ENCODE data around the gene C16orf89. TPM values are rescaled to one million over a fixed set of nuclear protein-coding genes. Genes with fewer than 3 reads are reported as not detected.
A peak's percentile ranks its signal among the peaks of the same experiment; 100 is the strongest.

C16orf89 gene
- total RNA-seq, 2 experiments from 2014 or later = not detected

- ChIA-PET POLR2A (no interaction called here), CTCF (interaction anchor here (0.6 to 1.1 kb wide), 2 partner anchors 21 to 39 kb away, joined by 3 to 6 read pairs; no protein-coding TSS in a partner anchor)
- ATAC-seq = no peak
- intact Hi-C loops (cut with DNase I, micrococcal nuclease) = loop anchor here in 1 of 2 experiments (10.0 kb wide), 1 partner anchor 411 kb away; the partner anchor contains the start of gene MGRN1
- no peaks in the 10 kb centered on the region for H3K36me3 Mint-ChIP-seq (ENCODE audit: low read depth)
- no peak overlapping the region for H3K4me3 Mint-ChIP-seq
- peaks cover 19% of the 10 kb centered on the region for H3K4me1 Mint-ChIP-seq
- no peaks in the 10 kb centered on the region for H3K9me3 Mint-ChIP-seq (ENCODE audit: low read depth)
- DNase-seq = no peak
- H3K27me3 Mint-ChIP-seq = no peaks in the 10 kb centered on the region
- no peak overlapping the region for H3K27ac Mint-ChIP-seq
Measured at GRCh38 chr16:5035909-5036227, 29.9 kb downstream of the C16orf89 start.

DNA sequence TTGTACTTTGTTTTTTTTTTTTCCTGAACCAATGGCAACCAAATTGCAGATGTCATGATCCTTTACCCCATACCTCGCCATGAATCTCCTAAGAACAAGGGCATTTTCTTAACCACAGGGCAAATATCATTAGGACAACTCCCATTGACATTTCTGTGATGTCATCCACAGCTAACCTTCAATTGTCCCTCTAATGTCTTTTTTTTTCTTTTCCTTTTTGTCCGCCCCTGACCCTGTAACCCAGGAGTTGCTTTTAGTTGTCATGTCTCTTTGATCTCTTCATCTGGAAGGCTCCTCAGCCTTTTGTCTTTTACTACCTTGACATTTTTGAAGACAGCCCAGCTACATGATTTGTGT is 31.6 kb downstream of the C16orf89 start:
- Mint-ChIP-seq H3K9me3 (ENCODE audit: low read depth) (no peaks in the 10 kb centered on the region), H3K27ac (peak overlapping the region; percentile 80), H3K27me3 (no peaks in the 10 kb centered on the region), H3K4me1 (peaks cover 19% of the 10 kb centered on the region), H3K4me3 (peak overlapping the region; percentile 85), H3K36me3 (ENCODE audit: low read depth) (no peaks in the 10 kb centered on the region)
- DNase-seq (no peak), ATAC-seq (no peak)
- intact Hi-C loops (cut with DNase I, micrococcal nuclease) = loop anchor here (5.0 to 10.0 kb wide), 2 partner anchors 63 to 409 kb away; partner anchors contain the start of genes EEF2KMT (in 1 of the 2) and MGRN1 (in 1 of the 2)
- POLR2A ChIA-PET = no interaction called here
- CTCF ChIA-PET = interaction anchor here (0.9 to 1.2 kb wide), 4 partner anchors 51 to 231 kb away, joined by 3 read pairs; partner anchors contain the start of gene ROGDI

- ATAC-seq (peak; percentile 96), DNase-seq (peak; percentile 93)
- CTCF ChIA-PET = interaction anchor here (0.7 to 1.2 kb wide), 5 partner anchors 51 to 231 kb away, joined by 3 read pairs; partner anchors contain the start of gene ROGDI
- H3K27me3 Mint-ChIP-seq = no peaks in the 10 kb centered on the region
- H3K9me3 Mint-ChIP-seq (ENCODE audit: low read depth) = no peaks in the 10 kb centered on the region
- H3K4me3 Mint-ChIP-seq = peak within 1 kb of the TSS; percentile 85
- H3K27ac Mint-ChIP-seq = peak within 1 kb of the TSS; percentile 80
- POLR2A ChIA-PET = no interaction called here
- peaks cover 19% of the 10 kb centered on the region for H3K4me1 Mint-ChIP-seq
- H3K36me3 Mint-ChIP-seq (ENCODE audit: low read depth) = no peaks in the 10 kb centered on the region
- intact Hi-C loops (cut with DNase I, micrococcal nuclease) = loop anchor here (1.0 to 10.0 kb wide), 8 partner anchors 37 to 409 kb away; partner anchors contain the start of genes ALG1 (in 2 of the 2), ANKS3 (in 1 of the 2), DNAAF8 (in 1 of the 2) and EEF2KMT (in 1 of the 2)
Measured at GRCh38 chr16:5033256-5034166, 32.2 kb downstream of the C16orf89 start, which contains the start of gene NAGPA. Gene NAGPA, minus strand, starts transcription at chr16:5033935. Its CDS starts 21 bp downstream, at chr16:5033914.

DNA sequence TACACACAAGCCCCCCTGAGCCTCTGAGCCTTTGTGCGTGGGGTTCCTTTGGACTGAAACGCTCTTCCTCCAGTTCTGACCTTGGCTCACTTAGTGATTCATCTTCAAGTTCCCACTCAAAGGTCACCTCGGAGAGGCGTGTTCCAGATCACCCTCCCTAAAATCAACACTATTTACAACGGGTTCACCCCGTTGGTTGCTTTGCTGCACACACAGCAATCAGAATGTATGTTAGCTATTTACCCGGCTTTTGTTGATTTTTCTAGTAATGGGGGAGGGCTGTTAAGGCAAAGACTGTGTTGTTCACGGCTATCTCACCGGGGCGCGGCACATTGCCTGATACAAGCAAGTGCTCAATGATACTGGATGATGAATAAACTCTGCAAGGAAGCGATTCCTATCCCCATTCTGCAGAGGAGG is 33.0 kb downstream of the C16orf89 start:
- Mint-ChIP-seq H3K9me3 (ENCODE audit: low read depth) (no peaks in the 10 kb centered on the region), H3K36me3 (ENCODE audit: low read depth) (no peaks in the 10 kb centered on the region), H3K4me1 (peaks cover 19% of the 10 kb centered on the region), H3K4me3 (peak overlapping the region; percentile 85), H3K27me3 (no peaks in the 10 kb centered on the region), H3K27ac (peak overlapping the region; percentile 42)
- POLR2A ChIA-PET = no interaction called here
- no peak for ATAC-seq
- CTCF ChIA-PET = no interaction called here
- intact Hi-C loops (cut with DNase I, micrococcal nuclease) = loop anchor here (1.0 to 10.0 kb wide), 8 partner anchors 38 to 408 kb away; partner anchors contain the start of genes ALG1 (in 2 of the 2), ANKS3 (in 1 of the 2), DNAAF8 (in 1 of the 2) and EEF2KMT (in 1 of the 2)
- DNase-seq = peak; percentile 12

- CTCF ChIA-PET = interaction anchor here (1.3 kb wide), 1 partner anchor 53 kb away, joined by 3 read pairs; no protein-coding TSS in a partner anchor
Measured at GRCh38 chr16:5031601-5032000, 34.2 kb downstream of the C16orf89 start.

DNA sequence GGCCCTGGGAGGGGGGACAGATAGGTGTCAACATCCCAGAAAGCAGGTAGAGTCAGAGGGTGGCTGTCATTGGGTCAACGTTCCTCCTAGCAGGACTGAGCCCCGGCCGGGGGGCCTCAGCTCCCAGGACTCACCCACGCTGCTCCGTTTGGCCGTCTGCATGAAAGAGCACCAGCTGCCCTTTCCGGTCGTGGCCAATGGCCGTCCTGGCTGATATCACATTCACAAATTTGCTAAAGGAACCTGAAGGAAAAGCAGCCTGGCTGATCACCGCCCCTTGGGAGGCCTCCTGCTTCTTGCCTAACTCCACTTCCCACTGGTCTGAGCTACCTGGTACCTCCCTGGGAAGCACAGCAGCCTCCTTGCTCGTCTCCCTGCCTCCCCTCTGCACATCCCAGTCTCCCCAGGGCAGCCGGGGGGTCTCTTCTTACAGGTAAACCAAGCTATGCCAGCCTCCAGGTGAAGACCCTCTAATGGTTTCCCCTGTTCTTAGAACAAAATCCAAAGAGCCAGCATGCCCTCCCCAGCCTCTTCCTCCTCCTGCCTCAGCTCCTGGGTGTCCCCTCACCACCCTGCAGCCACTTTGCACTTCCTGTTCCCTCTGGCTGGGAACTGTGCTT is 35.4 kb downstream of the C16orf89 start:
- ChIA-PET POLR2A (no interaction called here), CTCF (interaction anchor here (0.6 to 1.0 kb wide), 3 partner anchors 26 to 210 kb away, joined by 3 read pairs; no protein-coding TSS in a partner anchor)
- no peaks in the 10 kb centered on the region for H3K9me3 Mint-ChIP-seq (ENCODE audit: low read depth)
- DNase-seq = no peak
- no peaks in the 10 kb centered on the region for H3K36me3 Mint-ChIP-seq (ENCODE audit: low read depth)
- H3K27me3 Mint-ChIP-seq = no peaks in the 10 kb centered on the region
- no peak overlapping the region for H3K4me3 Mint-ChIP-seq
- no peak overlapping the region for H3K27ac Mint-ChIP-seq
- ATAC-seq = no peak
- intact Hi-C loops (cut with DNase I, micrococcal nuclease) = loop anchor here (5.0 to 10.0 kb wide), 2 partner anchors 67 to 406 kb away; partner anchors contain the start of genes EEF2KMT (in 1 of the 2) and MGRN1 (in 1 of the 2)
- H3K4me1 Mint-ChIP-seq = peaks cover 19% of the 10 kb centered on the region

More at GRCh38 chr16:5031601-5032000, 34.2 kb downstream of the C16orf89 start:
- no peaks in the 10 kb centered on the region for H3K36me3 Mint-ChIP-seq (ENCODE audit: low read depth)
- no peak for DNase-seq
- peak overlapping the region; percentile 9 for H3K4me3 Mint-ChIP-seq
- H3K4me1 Mint-ChIP-seq = peaks cover 19% of the 10 kb centered on the region
- intact Hi-C loops (cut with DNase I, micrococcal nuclease) = loop anchor here (5.0 to 10.0 kb wide), 2 partner anchors 66 to 407 kb away; partner anchors contain the start of genes EEF2KMT (in 1 of the 2) and MGRN1 (in 1 of the 2)
- POLR2A ChIA-PET = no interaction called here
- ATAC-seq = no peak
- no peaks in the 10 kb centered on the region for H3K9me3 Mint-ChIP-seq (ENCODE audit: low read depth)
- no peak overlapping the region for H3K27ac Mint-ChIP-seq
- H3K27me3 Mint-ChIP-seq = no peaks in the 10 kb centered on the region

GRCh38 chr16:5028950-5029475 is 36.7 kb downstream of the C16orf89 start:
- no peaks in the 10 kb centered on the region for H3K9me3 Mint-ChIP-seq (ENCODE audit: low read depth)
- no peaks in the 10 kb centered on the region for H3K36me3 Mint-ChIP-seq (ENCODE audit: low read depth)
- no peak overlapping the region for H3K27ac Mint-ChIP-seq
- H3K27me3 Mint-ChIP-seq = no peaks in the 10 kb centered on the region
- DNase-seq (no peak), ATAC-seq (no peak)
- H3K4me1 Mint-ChIP-seq = peaks cover 11% of the 10 kb centered on the region
- intact Hi-C loops (cut with DNase I, micrococcal nuclease) = no loop called here
- ChIA-PET POLR2A (no interaction called here), CTCF (no interaction called here)
- no peak overlapping the region for H3K4me3 Mint-ChIP-seq

GRCh38 chr16:5027575-5028235 is 38.1 kb downstream of the C16orf89 start:
- CTCF ChIA-PET = no interaction called here
- no peak overlapping the region for H3K4me3 Mint-ChIP-seq

GRCh38 chr16:5027086-5027485 is 38.7 kb downstream of the C16orf89 start:
- H3K36me3 Mint-ChIP-seq (ENCODE audit: low read depth) = no peaks in the 10 kb centered on the region
- CTCF ChIA-PET = no interaction called here
- intact Hi-C loops (cut with DNase I, micrococcal nuclease) = no loop called here
- H3K27me3 Mint-ChIP-seq = no peaks in the 10 kb centered on the region
- no peak overlapping the region for H3K27ac Mint-ChIP-seq
- H3K9me3 Mint-ChIP-seq (ENCODE audit: low read depth) = no peaks in the 10 kb centered on the region
- DNase-seq (no peak), ATAC-seq (no peak)
- POLR2A ChIA-PET = no interaction called here
- peaks cover 2% of the 10 kb centered on the region for H3K4me1 Mint-ChIP-seq
- H3K4me3 Mint-ChIP-seq = no peak overlapping the region

More at GRCh38 chr16:5027575-5028235, 38.1 kb downstream of the C16orf89 start:
- intact Hi-C loops (cut with DNase I, micrococcal nuclease) = no loop called here
- DNase-seq (no peak), ATAC-seq (no peak)
- no peaks in the 10 kb centered on the region for H3K27me3 Mint-ChIP-seq
- H3K27ac Mint-ChIP-seq = no peak overlapping the region
- H3K4me1 Mint-ChIP-seq = peaks cover 6% of the 10 kb centered on the region
- H3K36me3 Mint-ChIP-seq (ENCODE audit: low read depth) = no peaks in the 10 kb centered on the region
- POLR2A ChIA-PET = no interaction called here
- no peaks in the 10 kb centered on the region for H3K9me3 Mint-ChIP-seq (ENCODE audit: low read depth)

DNA sequence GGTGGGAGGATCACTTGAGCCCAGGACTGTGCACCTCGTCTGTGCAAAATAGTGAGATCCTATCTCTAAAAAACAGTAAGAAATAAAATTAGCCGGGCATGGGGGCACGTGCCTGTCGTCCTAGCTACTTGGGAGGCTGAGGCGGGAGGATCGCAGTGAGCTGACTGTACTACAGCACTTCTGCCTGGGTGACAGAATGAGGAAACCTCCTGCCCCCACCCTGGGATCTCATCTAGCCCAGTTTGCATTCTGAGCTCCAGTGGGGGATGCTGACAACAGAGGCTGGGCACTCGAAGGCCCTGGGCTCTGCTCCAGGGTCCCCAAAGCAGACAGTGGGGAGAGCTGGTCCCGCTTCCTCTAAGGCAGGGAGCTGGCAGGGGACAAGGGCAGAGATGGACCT is 39.1 kb downstream of the C16orf89 start:
- CTCF ChIA-PET = no interaction called here

More for the DNA sequence above, 39.1 kb downstream of the C16orf89 start:
- POLR2A ChIA-PET = no interaction called here
- Mint-ChIP-seq H3K4me1 (no peaks in the 10 kb centered on the region), H3K27ac (no peak overlapping the region), H3K9me3 (ENCODE audit: low read depth) (no peaks in the 10 kb centered on the region), H3K4me3 (no peak overlapping the region), H3K36me3 (ENCODE audit: low read depth) (no peaks in the 10 kb centered on the region), H3K27me3 (no peaks in the 10 kb centered on the region)
- DNase-seq (no peak), ATAC-seq (no peak)
- intact Hi-C loops (cut with DNase I, micrococcal nuclease) = no loop called here
